Measurements from ENCODE around the gene ITIH3.

DNA sequence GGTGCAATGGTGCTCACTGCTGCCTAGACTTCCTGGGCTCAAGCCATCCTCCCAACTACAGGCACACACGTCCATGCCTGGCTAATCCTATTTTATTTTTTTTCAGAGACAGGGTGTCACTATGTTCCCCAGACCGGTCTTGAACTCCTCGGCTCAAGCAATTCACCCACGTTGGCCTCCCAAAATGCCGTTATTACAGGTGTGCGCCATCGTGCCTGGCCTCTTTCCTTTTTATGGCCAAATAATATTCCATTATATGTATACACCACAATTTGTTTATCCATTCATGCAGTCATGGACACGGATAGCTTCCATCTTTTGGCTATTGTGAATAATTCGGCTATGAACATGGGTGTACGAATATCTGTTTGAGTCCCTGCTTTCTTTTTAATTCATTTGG lies 22.9 kb upstream of the ITIH3 start:
- TF ChIP-seq CTCF (IDR thresholded peaks at IDR 0.05) (no peak), POLR2A (IDR thresholded peaks at IDR 0.05) (no peak)

All from esophagus squamous epithelium (tissue), 4 donors.